GM12891 (cell line): ENCODE measurements around the gene FPGT.

Experiments used
- POLR2A ChIP-seq: IDR thresholded peaks from 2 replicates; pipeline ENCODE4 v1.6.1; 2011; ENCODE audit warnings: low read depth, low read length, control low read depth
- POLR2AphosphoS5 ChIP-seq: IDR thresholded peaks from 2 replicates; pipeline ENCODE4 v1.6.1; 2011; ENCODE audit warnings: low read depth, low read length, control low read depth

DNA sequence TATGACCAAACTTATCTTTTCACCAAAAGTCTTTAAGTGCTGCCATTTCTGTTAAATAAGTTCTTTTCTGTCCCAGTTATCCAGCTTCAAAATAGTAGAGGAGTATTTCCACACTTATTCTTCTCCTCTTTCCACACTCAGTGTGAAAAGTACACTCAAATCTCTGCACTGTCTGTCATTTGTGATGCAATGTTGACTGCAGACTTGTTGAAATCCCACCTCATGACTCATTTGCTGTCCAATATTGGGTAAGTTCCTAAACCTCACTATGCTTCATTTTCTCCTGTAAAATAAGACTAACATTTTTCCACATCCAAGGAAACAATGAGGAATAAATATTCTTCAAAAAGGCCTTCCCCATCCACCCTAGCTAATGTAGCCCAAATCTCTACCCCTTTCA lies 17.6 kb upstream of the FPGT start:
- TF ChIP-seq POLR2A (no peak), POLR2AphosphoS5 (no peak)
